ENCODE data around the gene KEAP1. TPM values are rescaled to one million over a fixed set of nuclear protein-coding genes. Genes with fewer than 3 reads are reported as not detected.
"Not testable (repeated sequence)": the region's sequence is repeated elsewhere in the genome, so short reads cannot be mapped to it uniquely, and the experiment has no call there.

KEAP1 gene
- total RNA-seq, 2 donors from 2014 or later, result 68.2 to 68.4 TPM

DNA sequence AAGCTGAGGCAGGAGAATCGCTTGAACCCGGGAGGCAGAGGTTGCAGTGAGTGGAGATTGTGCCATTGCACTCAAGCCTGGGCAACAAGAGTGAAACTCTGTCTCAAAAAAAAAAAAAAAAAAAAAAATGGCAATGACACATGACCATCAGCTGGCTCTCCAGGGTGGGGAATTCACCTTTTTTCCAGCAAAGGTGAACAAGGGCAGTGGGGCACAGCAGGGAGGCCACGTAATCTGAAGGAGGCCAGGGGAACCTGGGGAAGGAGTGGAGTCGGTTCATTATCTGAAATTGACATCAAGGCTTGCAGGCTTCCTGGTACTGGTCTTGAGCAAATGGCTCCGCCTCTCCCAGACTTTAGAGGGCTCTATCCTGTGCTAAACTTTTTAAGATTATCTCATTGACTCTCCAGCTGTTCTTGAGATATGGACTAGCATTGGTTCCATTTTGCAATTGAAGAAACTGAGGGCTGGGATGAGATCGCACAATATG lies 28.1 kb downstream of the KEAP1 start:
- Mint-ChIP-seq H3K36me3 (no peaks in the 10 kb centered on the region), H3K9me3 (no peaks in the 10 kb centered on the region), H3K27ac (no peak overlapping the region)
- ATAC-seq, result peak in 1 of 2 donors; percentile 60
- no peak for DNase-seq (ENCODE audit: low spot score in 2 of 2)

DNA sequence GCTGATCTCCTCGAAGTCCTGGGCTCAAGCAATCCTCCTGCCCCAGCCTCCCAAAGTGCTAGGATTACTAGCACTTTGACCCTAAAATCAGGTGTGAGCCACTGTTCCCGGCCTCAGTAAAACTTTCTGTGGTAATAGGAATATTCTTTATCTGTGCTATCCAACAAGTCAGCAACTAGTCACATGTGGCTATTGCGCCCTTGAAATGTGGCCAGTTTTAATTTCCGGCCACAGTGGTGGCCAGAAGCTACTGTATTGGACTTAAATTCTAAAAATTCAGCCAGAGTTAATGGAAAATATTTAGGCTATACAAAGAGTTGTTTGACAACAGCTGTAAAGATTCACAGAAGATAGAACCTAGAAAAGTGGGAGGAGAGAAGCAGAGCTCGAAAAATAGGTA lies 30.0 kb downstream of the KEAP1 start:
- Mint-ChIP-seq H3K27ac (no peak overlapping the region), H3K36me3 (no peaks in the 10 kb centered on the region), H3K9me3 (no peaks in the 10 kb centered on the region)
- DNase-seq (ENCODE audit: low spot score in 2 of 2) (no peak), ATAC-seq (no peak)

DNA sequence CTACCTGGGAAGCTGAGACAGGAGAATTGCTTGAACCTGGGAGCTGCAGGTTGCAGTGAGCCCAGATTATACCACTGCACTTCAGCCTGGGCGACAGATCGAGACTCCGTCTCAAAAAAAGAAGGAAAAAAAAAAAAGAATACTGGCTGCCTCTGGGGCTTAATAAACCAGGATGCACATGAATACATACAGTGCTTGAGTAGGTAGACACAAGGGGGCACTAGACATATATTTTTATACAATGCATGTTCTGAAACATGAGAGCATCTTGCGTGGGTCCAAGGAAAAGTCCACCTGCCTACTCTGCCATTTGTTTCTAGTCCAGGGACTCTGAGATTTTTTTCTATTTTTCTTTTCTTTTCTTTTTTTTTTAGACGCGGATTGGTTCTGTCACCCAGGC lies 31.2 kb downstream of the KEAP1 start:
- DNase-seq (ENCODE audit: low spot score in 2 of 2) (no peak), ATAC-seq (peak in 1 of 2 donors; percentile 79)
- Mint-ChIP-seq H3K27ac (no peak overlapping the region), H3K9me3 (no peaks in the 10 kb centered on the region), H3K36me3 (no peaks in the 10 kb centered on the region)

DNA sequence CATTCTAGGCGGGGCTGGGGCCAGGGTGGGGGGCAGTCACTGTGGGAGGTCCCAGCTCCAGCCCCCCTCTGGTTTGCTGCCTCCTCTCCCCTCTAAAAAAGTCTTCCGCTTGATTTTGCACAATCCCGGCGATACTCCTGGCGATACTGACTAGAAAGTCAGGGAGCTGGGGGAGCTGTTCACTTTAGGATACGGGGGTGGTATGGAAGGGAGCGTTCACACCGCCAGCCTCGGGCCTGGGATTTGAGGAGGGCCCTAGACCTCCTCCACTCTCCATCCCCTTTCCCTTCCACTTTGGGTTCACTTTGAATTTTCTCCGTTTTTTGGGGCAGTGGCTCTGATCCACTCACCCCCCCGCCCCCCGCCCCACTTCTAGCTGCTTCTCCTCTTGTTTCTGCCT lies 35.0 kb downstream of the KEAP1 start:
- H3K36me3 Mint-ChIP-seq, result no peaks in the 10 kb centered on the region
- no peaks in the 10 kb centered on the region for H3K9me3 Mint-ChIP-seq
- ATAC-seq (no peak), DNase-seq (ENCODE audit: low spot score in 2 of 2) (no peak)
- no peak overlapping the region for H3K27ac Mint-ChIP-seq

DNA sequence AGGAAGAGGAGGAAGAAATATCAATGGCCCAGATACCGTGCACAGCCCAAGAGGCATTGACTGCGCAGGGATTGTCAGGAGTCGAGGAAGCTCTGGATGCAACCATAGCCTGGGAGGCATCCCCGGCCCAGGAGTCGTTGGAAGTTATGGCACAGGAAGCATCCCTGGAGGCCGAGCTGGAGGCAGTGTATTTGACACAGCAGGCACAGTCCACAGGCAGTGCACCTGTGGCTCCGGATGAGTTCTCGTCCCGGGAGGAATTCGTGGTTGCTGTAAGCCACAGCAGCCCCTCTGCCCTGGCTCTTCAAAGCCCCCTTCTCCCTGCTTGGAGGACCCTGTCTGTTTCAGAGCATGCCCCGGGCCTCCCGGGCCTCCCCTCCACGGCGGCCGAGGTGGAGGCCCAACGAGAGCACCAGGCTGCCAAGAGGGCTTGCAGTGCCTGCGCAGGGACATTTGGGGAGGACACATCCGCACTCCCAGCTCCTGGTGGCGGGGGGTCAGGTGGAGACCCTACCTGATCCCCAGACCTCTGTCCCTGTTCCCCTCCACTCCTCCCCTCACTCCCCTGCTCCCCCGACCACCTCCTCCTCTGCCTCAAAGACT lies 36.0 kb downstream of the KEAP1 start:
- H3K27ac Mint-ChIP-seq, result no peak overlapping the region
- no peaks in the 10 kb centered on the region for H3K9me3 Mint-ChIP-seq
- no peaks in the 10 kb centered on the region for H3K36me3 Mint-ChIP-seq
- DNase-seq (ENCODE audit: low spot score in 2 of 2), result no peak
- no peak for ATAC-seq

DNA sequence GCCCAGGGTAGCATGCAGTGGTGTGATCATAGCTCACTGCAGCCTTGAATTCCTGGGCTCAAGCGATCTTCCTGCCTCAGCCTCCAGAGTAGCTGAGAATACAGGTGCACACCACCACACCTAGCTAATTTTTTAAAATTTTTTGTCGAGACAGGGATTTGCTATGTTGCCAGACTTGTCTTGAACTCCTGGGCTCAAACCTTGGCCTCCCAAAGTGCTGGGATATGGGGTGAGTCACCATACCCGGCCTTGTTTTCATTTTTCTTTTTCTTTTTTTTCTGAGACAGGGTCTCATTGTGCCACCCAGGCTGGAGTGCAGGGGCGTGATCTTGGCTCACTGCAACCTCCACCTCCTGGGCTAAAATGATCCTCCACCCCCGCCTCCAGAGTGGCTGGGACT lies 38.7 kb downstream of the KEAP1 start:
- H3K9me3 Mint-ChIP-seq, result no peaks in the 10 kb centered on the region
- DNase-seq (ENCODE audit: low spot score in 2 of 2) (no peak), ATAC-seq (no peak)
- no peaks in the 10 kb centered on the region for H3K36me3 Mint-ChIP-seq
- H3K27ac Mint-ChIP-seq, result no peak overlapping the region

DNA sequence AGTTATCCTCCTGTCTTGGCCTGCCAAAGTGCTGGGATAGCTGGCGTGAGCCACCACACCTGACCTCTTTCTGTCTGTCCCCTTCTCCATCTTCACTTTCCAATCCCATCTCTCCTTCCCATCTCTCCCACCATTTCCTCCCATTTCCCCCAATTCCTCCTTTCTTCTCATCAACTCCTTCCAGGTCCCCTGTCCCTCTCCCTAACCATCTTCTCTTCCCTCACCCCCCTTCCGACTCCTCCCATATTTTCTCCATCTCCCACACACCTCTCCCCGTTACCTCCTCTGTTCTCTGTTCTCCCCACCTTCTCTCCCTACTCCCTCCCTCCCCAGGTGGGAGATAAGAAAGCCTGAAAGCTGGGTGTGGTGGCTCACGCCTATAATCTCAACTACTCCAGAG lies 40.6 kb downstream of the KEAP1 start:
- Mint-ChIP-seq H3K9me3 (no peaks in the 10 kb centered on the region), H3K27ac (no peak overlapping the region)

DNA sequence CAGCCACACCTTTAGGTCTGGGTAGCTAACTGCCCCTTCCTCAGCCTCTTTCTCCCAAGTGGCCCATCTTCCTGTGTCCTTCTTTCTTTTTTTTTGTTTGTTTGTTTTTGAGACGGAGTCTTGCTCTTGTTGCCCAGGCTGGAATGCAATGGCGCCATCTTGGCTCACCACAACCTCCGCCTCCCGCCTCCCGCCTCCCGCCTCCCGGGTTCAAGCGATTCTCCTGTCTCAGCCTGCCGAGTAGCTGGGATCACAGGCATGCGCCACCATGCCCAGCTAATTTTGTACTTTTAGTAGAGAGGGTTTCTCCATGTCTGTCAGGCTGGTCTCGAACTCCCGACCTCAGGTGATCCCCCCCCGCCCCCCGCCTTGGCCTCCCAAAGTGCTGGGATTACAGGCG lies 41.1 kb downstream of the KEAP1 start:
- H3K27ac Mint-ChIP-seq, result peak overlapping the region in 1 of 2 donors; percentile 36
- not testable (repeated sequence) for ATAC-seq; DNase-seq (ENCODE audit: low spot score in 2 of 2); H3K9me3 Mint-ChIP-seq; H3K36me3 Mint-ChIP-seq

More for the DNA sequence above, 40.6 kb downstream of the KEAP1 start:
- H3K36me3 Mint-ChIP-seq, result no peaks in the 10 kb centered on the region
- DNase-seq (ENCODE audit: low spot score in 2 of 2), result no peak
- ATAC-seq, result no peak

DNA sequence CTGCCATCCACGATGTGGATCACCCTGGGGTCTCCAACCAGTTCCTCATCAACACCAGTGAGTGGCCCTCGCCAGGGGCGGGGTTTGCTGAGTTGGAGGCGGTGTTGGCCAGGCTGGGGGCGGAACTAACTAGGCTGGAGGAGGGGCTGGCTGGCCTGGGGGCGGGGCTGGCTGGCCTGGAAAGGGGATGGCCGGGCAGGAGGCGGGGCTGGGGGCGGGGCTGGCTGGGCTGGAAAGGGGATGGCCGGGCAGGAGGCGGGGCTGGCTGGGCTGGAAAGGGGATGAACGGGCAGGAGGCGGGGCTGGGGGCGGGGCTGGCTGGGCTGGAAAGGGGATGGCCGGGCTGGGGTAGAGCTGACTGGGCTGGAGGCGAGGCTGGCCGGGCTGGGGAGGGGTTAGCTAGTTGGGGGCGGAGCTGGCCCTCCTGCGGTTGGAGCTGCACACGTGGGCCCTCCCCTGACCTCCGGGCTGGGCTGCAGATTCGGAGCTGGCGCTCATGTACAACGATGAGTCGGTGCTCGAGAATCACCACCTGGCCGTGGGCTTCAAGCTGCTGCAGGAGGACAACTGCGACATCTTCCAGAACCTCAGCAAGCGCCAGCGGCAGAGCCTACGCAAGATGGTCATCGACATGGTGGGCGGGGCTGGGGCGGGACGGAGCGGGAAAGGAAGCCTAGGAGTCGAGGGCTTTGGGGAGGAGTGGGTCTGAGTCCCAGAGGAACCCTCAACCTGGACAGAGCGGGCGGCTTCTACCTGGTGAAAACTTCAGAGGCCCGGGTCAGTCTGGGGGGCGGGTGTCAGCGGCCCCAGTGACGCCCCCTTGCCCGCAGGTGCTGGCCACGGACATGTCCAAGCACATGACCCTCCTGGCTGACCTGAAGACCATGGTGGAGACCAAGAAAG lies 41.9 kb downstream of the KEAP1 start:
- Mint-ChIP-seq H3K36me3 (no peaks in the 10 kb centered on the region), H3K27ac (no peak overlapping the region), H3K9me3 (no peaks in the 10 kb centered on the region)
- ATAC-seq (peak; percentile 97 to 99), DNase-seq (ENCODE audit: low spot score in 2 of 2) (peak; percentile 93 to 94)

DNA sequence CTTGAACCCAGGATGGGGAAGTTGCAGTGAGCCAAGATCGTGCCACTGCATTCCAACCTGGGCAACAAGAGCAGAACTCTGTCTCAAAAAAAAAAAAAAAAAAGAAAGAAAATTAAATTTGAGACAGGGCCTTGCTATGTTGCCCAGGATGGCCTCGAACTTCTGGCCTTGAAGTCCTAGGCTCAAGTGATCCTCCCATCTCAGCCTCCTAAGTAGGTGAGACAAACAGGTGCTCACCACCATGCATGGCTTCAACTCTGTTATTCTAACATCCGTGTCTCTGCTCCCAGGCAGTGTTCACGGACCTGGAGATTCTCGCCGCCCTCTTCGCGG lies 42.5 kb downstream of the KEAP1 start:
- DNase-seq (ENCODE audit: low spot score in 2 of 2), result no peak
- Mint-ChIP-seq H3K27ac (no peak overlapping the region), H3K36me3 (no peaks in the 10 kb centered on the region), H3K9me3 (no peaks in the 10 kb centered on the region)
- ATAC-seq, result no peak

DNA sequence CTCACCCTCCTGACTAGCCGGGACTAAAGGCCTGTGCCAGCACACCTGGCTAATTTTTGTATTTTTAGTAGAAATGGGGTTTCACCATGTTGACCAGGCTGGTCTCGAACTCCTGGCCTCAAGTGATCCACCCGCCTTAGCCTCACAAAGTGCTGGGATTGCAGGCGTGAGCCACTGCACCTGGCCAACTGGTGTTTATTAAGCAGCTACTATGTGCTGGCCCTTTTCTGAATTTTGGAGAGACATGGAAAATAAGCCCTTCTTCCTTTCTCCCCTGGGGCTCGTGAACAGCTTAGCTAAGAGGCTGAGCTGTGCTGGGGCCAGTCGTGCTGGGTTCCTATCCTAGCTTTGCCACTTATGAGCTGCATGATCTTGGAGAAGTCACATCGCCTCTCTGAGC lies 44.4 kb downstream of the KEAP1 start:
- not testable (repeated sequence) for H3K27ac Mint-ChIP-seq; H3K9me3 Mint-ChIP-seq; DNase-seq (ENCODE audit: low spot score in 2 of 2); ATAC-seq; H3K36me3 Mint-ChIP-seq

DNA sequence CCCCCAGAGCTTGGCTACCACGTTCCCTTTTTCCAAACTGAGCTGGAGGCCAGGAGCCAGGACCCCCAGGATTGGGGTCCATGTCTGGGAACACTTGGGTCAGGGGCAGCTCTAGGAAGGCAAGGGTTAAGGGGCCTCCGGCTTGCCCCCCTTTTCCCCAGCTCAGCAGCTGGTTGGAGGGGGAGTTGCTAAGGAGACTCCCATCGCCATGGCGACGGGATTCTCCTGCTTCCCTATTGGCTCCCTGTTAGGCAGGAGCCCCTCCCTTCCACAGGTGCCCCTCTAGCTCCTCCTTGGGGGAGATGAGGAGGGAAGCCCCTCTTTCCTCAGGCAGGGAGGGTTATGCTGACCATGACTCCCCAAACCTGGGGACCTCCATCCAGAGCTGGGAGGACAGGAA lies 48.9 kb downstream of the KEAP1 start:
- Mint-ChIP-seq H3K27ac (no peak overlapping the region), H3K36me3 (no peaks in the 10 kb centered on the region), H3K9me3 (no peaks in the 10 kb centered on the region)
- DNase-seq (ENCODE audit: low spot score in 2 of 2) (no peak), ATAC-seq (no peak)

DNA sequence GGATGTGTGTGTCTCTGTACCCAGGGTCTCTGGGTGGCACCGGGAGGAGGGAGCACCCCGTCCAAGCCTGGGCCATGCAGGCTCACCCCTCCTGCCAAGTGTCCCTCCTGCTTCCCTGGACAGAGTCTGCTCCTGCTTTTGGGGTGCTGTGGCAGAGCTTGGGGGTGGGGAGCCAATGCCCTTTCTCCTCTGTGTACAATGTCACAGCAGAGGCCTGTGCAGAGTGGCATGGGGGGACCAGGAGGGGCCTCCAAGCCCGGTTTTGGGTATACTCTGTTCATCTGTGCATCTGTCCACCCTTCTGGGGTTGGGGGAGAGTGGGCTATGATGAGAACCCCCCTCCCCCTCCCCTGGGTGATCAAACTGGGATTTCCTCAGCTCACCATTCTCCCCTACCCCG lies 49.3 kb downstream of the KEAP1 start:
- ATAC-seq (no peak), DNase-seq (ENCODE audit: low spot score in 2 of 2) (no peak)
- H3K36me3 Mint-ChIP-seq, result no peaks in the 10 kb centered on the region
- H3K9me3 Mint-ChIP-seq, result no peaks in the 10 kb centered on the region
- no peak overlapping the region for H3K27ac Mint-ChIP-seq

DNA sequence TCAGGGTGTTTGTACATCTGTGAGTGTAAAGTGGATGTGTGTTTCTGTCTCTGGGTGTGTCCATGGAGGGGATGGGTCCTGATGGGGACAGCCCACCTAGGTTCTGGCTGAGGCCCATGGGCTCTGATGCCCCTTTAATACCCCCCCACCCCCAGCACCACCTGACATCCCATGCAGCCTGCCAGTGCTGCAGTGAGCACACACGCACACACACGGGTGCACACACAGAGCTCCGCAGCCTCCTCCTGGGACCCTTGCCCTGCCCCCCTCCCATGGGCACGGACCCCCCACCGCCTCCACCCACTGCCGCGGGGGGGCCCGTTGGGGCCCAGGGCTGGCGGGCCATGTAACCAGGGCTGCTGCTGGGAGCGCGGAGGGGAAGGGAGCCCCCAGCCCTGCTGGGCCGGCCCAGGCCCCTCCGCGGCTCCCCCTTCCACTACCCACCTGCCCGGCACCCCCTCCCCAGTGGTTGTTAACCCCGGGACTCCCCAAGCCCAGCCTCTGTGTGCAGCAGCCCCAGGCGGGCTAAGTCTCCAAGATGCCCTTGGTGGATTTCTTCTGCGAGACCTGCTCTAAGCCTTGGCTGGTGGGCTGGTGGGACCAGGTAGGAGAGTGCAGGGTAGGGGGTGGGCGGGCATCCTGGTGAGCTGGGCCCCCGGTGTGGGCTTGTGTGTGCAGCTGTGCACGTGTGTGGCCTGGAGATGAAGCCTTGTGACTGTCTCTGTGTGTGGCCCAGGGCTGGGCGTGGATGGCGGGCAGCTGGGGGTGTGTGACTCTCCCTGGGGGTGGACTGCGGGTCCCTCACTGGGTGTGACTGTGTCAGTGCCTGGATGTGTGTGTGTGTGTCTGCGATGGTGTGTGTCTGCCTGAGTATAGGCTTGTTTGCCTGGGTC lies 50.2 kb downstream of the KEAP1 start:
- Mint-ChIP-seq H3K9me3 (no peaks in the 10 kb centered on the region), H3K27ac (no peak overlapping the region), H3K36me3 (no peaks in the 10 kb centered on the region)
- DNase-seq (ENCODE audit: low spot score in 2 of 2) (no peak), ATAC-seq (no peak)

DNA sequence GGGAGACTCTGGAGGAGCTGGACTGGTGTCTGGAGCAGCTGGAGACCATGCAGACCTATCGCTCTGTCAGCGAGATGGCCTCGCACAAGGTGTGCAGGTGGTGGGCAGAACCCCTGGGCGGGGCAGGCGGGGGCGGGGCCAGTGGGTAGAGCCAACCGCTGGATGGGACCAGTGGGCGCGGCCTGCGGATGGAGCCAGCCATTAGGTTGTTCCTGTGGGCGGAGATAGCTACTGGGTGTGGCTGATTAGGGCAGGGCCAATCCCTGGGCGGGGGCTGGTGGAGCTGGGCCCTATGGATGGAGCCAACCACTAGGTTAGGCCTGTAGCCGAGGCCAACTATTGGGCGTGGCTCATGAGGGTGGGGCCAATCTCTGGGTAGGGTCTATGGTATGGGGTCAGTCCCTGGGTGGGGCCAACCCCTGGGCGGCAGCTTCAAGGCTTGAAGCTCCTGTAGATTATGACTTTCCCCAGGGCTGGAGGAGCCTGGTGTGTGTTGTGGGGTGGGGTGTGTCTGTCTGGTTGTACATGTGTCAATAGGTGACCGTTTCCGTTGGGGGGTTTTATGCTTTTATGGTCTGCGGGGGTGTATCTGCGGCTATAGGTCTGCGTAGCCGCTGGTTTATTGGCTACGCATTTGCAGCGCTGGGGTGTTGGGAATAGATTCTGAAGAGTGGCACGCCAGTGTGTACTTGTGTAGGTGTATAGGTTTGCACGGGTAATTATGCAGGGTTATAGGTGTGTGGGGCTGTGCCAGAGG lies 52.1 kb downstream of the KEAP1 start:
- Mint-ChIP-seq H3K9me3 (no peaks in the 10 kb centered on the region), H3K36me3 (no peaks in the 10 kb centered on the region), H3K27ac (no peak overlapping the region)
- ATAC-seq (peak in 1 of 2 donors; percentile 65), DNase-seq (ENCODE audit: low spot score in 2 of 2) (no peak)

DNA sequence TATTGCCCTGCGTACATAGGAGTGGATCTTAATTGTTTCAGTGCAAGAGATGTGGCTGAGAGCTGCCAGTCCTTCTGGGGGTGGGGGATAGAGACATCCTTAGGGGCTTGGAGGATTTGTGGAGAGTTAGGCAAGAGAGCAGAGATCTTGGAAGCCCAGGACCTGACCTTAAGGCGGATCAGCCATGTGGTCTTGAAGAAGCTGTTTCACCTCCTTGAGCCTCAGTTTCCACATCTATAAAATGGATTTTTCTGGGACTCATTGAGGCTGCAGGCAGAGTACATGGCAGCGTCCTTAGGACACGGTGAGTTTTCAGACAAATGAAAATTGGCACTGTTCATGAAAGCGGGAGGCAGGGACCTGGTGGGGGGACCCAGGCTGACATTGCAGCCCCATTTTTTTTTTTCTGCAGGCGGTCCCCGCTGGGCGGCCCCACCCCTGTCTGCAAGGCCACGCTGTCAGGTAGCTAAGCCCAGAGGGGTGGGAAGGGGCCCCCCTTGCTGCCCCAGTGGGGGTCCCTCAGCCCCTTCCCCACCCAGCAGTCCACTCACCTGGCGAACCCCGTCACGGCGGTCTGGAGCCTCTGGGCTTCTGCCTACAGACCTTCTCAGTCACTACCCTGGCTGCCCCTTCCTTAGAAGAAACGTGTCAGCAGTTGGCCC lies 52.8 kb downstream of the KEAP1 start:
- DNase-seq (ENCODE audit: low spot score in 2 of 2), result no peak
- H3K36me3 Mint-ChIP-seq, result no peaks in the 10 kb centered on the region
- ATAC-seq, result no peak
- no peak overlapping the region for H3K27ac Mint-ChIP-seq
- H3K9me3 Mint-ChIP-seq, result no peaks in the 10 kb centered on the region
